ENCODE data around the gene COL7A1. TPM values are rescaled to one million over a fixed set of nuclear protein-coding genes. Genes with fewer than 3 reads are reported as not detected.
"Not testable (repeated sequence)": the region's sequence is repeated elsewhere in the genome, so short reads cannot be mapped to it uniquely, and the experiment has no call there.

Gene COL7A1
- total RNA-seq, 2 experiments from 2014 or later, result 1.0 to 1.6 TPM

DNA sequence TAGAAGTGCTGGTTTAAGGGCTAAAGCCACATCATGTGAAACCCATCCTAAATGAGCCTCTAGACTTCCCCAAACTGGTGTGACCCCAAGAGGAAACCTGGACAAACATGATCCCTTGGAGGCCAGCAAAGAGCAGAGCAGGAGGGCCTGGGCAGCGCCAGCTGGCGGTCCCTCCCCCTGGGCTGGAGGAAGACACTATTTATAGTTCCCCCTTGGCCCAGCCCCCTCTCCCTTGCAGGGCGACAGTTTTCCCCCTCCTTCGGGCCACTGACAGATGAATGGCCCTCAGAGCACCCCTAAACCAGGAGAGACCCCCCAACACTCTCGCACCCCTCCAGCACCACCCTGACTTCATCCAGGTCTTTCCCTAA lies 34.5 kb downstream of the COL7A1 start:
- ATAC-seq (ENCODE audit: low read depth) (no peak), DNase-seq (no peak)
- H3K36me3 Mint-ChIP-seq, result peaks cover 1% of the 10 kb centered on the region
- POLR2A ChIA-PET, result interaction anchor here (0.6 kb wide), 1 partner anchor 73 kb away, joined by 3 read pairs; no protein-coding TSS in a partner anchor
- peak overlapping the region; percentile 66 for H3K27ac Mint-ChIP-seq
- no peaks in the 10 kb centered on the region for H3K9me3 Mint-ChIP-seq
- H3K4me3 Mint-ChIP-seq, result peak overlapping the region; percentile 81
- H3K4me1 Mint-ChIP-seq, result peaks cover 35% of the 10 kb centered on the region
- H3K27me3 Mint-ChIP-seq, result no peaks in the 10 kb centered on the region

- Mint-ChIP-seq H3K9me3 (no peaks in the 10 kb centered on the region), H3K4me1 (peaks cover 43% of the 10 kb centered on the region), H3K4me3 (peak overlapping the region; percentile 56), H3K36me3 (peaks cover 11% of the 10 kb centered on the region), H3K27ac (peak overlapping the region; percentile 85), H3K27me3 (no peaks in the 10 kb centered on the region)
- DNase-seq (no peak), ATAC-seq (ENCODE audit: low read depth) (no peak)
- POLR2A ChIA-PET, result interaction anchor here (0.6 to 2.3 kb wide), 6 partner anchors 51 to 807 kb away, joined by 3 to 16 read pairs (median 6); partner anchors contain the start of genes ATRIP, CCDC51, TMA7 and UQCRC1
Measured at GRCh38 chr3:48558493-48559134, 36.5 kb downstream of the COL7A1 start.

DNA sequence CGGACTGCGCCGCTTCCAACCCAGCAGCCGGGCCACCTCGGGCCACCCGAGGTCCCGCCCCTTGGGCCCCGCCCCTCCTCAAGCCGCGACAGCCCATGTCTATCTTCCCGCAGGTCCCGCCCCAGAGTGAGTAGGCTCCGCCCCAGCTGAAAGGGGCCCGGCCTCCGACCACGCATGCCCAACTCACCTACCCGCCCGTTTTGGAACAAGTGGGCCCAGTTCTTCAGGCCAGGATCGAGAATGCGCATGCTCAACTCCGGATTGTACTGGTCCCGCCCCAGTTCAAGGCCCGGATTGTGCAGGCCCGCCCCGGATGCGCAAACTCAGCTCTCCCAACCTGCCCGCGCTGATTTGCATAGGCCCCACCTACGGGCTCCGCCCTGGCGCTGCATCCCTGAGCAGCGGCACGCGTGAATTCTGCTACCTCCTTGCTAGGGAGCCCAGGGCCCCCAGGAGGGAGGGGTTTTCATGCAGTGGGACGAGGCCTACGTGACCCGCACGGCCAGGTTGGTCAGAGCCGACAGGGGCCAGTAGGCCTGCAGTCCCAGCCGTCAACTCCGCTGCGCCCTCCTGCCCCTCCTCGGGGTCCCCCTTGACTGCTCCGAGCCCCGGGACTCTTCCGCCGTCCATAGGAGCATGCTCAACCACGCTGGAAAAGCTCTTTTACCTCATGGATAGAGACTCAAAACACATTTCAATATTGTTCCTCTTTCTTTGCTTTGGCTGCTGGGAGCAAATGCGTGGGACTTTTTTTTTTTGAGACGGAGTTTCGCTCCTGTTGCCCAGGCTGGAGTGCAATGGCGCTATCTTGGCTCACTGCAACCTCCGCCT lies 38.1 kb downstream of the COL7A1 start, which contains the start of gene PFKFB4:
PFKFB4 (minus strand) TSS at position 8 of the 831 bp plus-strand sequence. CDS start 26 bp downstream, outside the sequence.
- POLR2A ChIA-PET, result interaction anchor here (0.6 to 2.3 kb wide), 7 partner anchors 84 to 129 kb away, joined by 3 to 16 read pairs (median 4); partner anchors contain the start of genes ATRIP, CCDC51, NCKIPSD and TMA7
- peak within 1 kb of the TSS; percentile 80 for H3K27ac Mint-ChIP-seq
- DNase-seq, result peak; percentile 99
- H3K4me3 Mint-ChIP-seq, result peak within 1 kb of the TSS; percentile 86
- peak; percentile 89 for ATAC-seq (ENCODE audit: low read depth)
- peaks cover 46% of the 10 kb centered on the region for H3K4me1 Mint-ChIP-seq
- H3K27me3 Mint-ChIP-seq, result no peaks in the 10 kb centered on the region
- H3K36me3 Mint-ChIP-seq, result peaks cover 15% of the 10 kb centered on the region
- H3K9me3 Mint-ChIP-seq, result no peaks in the 10 kb centered on the region

DNA sequence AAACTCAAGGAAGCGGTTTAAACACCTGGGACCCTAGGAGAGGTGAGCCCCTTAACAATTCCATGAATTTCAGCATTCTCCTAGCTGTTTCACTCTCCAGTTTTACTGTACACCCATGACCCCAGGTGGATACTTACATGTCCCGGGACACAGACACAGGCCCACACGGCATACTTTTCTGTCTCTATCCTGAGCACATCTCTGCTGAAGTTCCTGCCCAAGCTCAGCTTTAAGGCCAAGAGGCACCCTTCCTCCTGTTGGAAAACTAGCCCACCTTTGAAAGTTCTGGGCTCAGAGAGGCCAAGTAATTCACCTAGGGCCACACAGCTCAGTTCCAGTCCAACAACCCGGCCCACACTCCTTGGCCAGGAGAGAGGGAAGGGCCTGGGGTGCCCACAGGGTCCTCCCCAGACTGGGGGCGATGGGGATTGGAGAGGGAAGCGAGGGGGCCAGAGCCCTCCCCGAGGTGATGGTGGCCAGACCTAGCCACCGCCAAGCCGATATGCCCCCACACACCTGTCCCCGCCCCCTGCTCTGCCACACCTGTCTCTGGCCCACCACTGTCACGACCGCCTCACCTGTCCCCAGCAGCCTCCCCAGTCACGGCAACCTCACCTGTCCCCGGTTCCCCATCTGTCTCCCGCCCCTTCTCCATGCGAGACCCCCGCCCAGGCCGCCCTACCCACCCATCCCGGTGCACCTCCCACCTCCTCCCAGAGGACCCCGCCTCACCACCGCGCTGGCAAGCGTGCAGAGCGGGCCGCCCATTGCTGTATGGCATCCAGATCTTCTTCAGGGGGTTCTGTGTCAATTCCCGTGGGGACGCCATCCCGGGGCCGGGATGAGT lies 39.0 kb downstream of the COL7A1 start:
- no peaks in the 10 kb centered on the region for H3K9me3 Mint-ChIP-seq
- peak overlapping the region; percentile 86 for H3K4me3 Mint-ChIP-seq
- H3K4me1 Mint-ChIP-seq, result peaks cover 44% of the 10 kb centered on the region
- no peaks in the 10 kb centered on the region for H3K27me3 Mint-ChIP-seq
- peaks cover 15% of the 10 kb centered on the region for H3K36me3 Mint-ChIP-seq
- H3K27ac Mint-ChIP-seq, result peak overlapping the region; percentile 80
- no peak for DNase-seq
- ATAC-seq (ENCODE audit: low read depth), result no peak
- POLR2A ChIA-PET, result interaction anchor here (0.6 to 2.3 kb wide), 7 partner anchors 68 to 116 kb away, joined by 3 to 16 read pairs (median 3); partner anchors contain the start of genes ATRIP, CCDC51, SLC26A6 and TMA7

DNA sequence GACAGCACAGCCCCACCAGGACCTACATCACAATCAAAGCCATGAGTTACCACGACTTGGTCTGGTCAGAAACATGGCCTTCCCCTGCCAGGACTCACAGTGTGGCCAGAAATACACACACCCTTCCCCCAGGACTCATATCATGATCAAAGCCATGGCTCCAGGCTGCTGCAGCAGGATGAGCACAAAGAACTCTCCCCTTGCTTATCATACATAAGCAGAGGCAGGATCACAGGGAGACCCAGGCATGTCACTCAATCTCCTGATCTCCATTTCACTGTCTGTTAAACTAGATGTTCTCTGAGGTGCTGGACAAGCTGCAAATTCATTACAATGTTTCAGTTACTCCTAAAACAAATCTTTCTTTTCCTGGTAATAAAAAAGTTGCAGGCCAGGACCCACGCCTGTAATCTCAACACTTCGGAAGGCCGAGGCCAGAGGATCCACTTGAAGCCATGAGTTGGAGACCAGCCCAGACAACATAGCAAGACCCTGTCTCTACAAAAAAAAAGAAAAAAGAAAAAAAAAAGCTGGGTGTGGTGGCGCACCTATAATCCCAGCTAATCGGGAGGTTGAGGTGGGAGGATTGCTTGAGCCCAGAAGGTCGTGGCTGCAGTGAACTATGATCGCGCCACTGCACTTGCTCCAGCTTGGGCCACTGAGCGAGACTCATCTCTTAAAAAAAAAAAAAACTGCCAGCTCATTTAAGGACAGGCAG lies 39.7 kb downstream of the COL7A1 start:
- no peaks in the 10 kb centered on the region for H3K9me3 Mint-ChIP-seq
- H3K4me1 Mint-ChIP-seq, result peaks cover 42% of the 10 kb centered on the region
- H3K4me3 Mint-ChIP-seq, result peak overlapping the region; percentile 86
- DNase-seq (no peak), ATAC-seq (ENCODE audit: low read depth) (no peak)
- peaks cover 20% of the 10 kb centered on the region for H3K36me3 Mint-ChIP-seq
- POLR2A ChIA-PET, result interaction anchor here (0.6 to 1.2 kb wide), 4 partner anchors 68 to 109 kb away, joined by 3 read pairs; partner anchors contain the start of genes ATRIP and SLC26A6
- no peak overlapping the region for H3K27ac Mint-ChIP-seq
- H3K27me3 Mint-ChIP-seq, result no peaks in the 10 kb centered on the region

DNA sequence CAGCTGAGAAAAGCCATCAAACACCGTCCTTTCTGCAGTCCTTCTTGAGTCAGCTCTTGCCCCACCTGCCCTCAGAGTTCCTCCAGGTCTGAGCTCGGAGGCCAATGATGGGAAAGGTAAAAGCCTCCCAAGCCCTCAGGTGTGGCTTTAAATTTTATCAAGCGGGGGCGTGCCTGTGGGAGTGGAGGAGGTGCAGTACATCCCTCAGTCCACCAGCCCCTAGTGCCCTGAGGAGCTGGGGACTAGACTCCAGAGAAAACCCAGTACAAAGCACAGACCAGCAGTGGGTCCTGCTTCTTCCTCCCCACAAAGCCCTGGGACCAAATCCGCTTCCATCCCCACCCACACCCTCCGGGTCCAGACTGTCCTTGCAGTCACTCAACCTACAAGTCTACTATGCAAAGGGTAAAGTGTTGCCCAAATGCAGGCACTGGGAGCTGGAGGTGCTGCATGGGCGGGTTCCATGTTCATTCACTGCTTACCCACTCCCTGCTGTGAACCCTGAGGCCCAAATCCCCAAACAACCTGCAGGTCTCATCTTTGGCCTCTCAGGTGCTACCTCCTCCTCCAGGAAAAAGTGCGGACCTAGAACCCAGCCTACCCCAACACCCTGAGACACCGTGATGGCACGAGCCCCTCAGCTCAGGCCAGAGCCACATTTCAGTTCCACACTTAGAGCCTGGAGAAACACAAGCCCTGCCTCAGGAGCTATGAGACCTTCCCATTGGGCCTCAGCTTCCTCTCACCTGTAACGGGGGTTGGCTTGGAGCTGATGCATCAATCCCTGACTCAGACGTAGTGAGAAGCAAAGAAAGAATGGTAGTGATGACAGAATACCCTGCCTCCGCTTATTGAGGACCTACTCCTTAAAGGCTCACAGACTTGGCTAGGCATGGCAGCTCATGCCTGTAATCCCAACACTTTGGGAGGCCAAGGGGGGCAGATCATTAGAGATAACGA lies 41.0 kb downstream of the COL7A1 start:
- no peak for DNase-seq
- no peak overlapping the region for H3K27ac Mint-ChIP-seq
- peaks cover 21% of the 10 kb centered on the region for H3K36me3 Mint-ChIP-seq
- no peak for ATAC-seq (ENCODE audit: low read depth)
- peaks cover 37% of the 10 kb centered on the region for H3K4me1 Mint-ChIP-seq
- H3K4me3 Mint-ChIP-seq, result peak overlapping the region; percentile 86
- no peaks in the 10 kb centered on the region for H3K9me3 Mint-ChIP-seq
- H3K27me3 Mint-ChIP-seq, result no peaks in the 10 kb centered on the region
- POLR2A ChIA-PET, result interaction anchor here (0.5 to 0.8 kb wide), 3 partner anchors 12 to 114 kb away, joined by 3 to 5 read pairs (median 4); partner anchors contain the start of genes CCDC51 and TMA7

DNA sequence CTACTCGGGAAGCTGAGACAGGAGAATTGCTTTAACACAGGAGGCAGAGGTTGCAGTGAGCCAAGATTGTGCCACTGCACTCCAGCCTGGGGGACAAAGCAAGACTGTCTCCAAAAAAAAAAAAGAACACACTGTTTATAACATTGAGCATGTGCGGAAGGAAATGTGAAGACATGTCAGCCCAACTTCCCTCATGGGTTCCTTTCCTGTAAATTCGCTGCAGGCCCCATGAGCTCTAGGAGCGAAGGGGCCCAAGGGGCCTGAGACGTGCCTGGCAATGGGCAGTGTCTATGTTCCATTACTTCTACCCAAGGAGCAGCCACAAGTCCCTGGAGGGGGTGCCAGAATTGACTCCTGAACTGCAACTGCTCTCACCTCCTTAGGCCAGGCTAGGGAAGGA lies 41.8 kb downstream of the COL7A1 start:
- no peak for ATAC-seq (ENCODE audit: low read depth)
- Mint-ChIP-seq H3K27ac (no peak overlapping the region), H3K4me3 (no peak overlapping the region), H3K27me3 (no peaks in the 10 kb centered on the region), H3K9me3 (no peaks in the 10 kb centered on the region), H3K36me3 (peaks cover 25% of the 10 kb centered on the region), H3K4me1 (peaks cover 33% of the 10 kb centered on the region)
- POLR2A ChIA-PET, result no interaction called here
- no peak for DNase-seq

DNA sequence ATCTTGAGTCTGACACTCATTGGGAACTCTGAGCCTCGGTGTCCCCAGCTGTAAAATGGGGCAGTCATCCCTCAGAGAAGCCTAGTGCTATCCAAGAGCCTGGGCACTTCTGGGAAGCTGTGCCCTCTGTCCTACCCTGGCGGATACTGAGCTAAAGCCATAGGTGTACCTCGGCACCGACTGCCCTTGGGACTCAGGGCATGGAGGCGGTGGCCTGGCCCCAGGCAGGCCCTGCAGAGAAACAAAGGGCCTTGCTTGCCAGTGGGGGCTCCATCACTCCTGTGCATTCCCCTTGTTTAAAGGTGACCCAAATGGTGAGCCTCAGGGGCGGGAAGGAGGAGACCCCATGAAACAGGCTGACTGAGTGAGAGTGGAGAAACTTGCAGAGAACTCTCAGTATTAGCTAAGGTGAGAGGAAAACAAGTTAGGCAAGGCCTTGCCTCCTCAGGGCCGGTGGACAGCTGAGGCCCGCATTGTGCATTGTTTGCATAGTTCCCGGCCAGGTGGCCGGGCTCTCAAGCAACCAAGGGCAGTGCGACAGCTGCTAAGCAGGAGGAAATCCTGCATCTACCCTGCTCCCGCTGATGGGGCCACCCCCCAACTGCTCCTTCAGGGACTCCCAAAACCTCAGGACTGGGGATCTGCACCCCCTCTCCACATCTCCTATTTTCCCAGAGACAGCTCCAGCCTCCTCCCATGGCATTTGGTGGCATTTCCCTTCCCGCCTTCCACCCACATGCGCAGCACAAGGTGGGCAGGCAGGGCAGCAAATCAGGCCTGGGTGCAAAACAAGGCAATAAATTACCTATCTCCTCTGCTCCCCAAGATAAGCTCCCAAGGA lies 42.8 kb downstream of the COL7A1 start:
- ATAC-seq (ENCODE audit: low read depth), result no peak
- no peak overlapping the region for H3K4me3 Mint-ChIP-seq
- H3K27me3 Mint-ChIP-seq, result no peaks in the 10 kb centered on the region
- DNase-seq, result no peak
- POLR2A ChIA-PET, result no interaction called here
- peak overlapping the region; percentile 30 for H3K27ac Mint-ChIP-seq
- H3K9me3 Mint-ChIP-seq, result no peaks in the 10 kb centered on the region
- H3K36me3 Mint-ChIP-seq, result peaks cover 30% of the 10 kb centered on the region
- H3K4me1 Mint-ChIP-seq, result peaks cover 30% of the 10 kb centered on the region

DNA sequence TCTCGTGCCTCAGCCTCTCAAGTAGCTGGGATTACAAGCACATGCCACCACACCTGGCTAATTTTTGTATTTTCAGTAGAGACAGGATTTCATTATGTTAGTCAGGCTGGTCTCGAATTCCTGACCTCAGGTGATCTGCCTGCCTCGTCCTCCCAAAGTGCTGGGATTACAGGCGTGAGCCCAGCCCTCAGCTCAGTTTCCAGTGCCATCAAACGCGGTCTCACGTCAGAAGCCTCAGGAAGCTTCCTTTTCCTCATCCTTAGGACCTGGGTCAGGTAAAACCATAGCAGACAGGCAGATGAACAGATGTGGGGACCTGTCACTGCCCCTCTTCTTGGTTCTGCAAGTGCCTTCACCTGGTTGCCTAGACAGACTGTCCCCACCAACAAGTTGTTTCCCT lies 43.5 kb downstream of the COL7A1 start:
- not testable (repeated sequence) for H3K27me3 Mint-ChIP-seq; H3K27ac Mint-ChIP-seq; H3K4me3 Mint-ChIP-seq; DNase-seq; H3K9me3 Mint-ChIP-seq; ATAC-seq (ENCODE audit: low read depth)
- Mint-ChIP-seq H3K36me3 (peaks cover 35% of the 10 kb centered on the region), H3K4me1 (peaks cover 30% of the 10 kb centered on the region)
- POLR2A ChIA-PET, result interaction anchor here (0.6 kb wide), 1 partner anchor 151 kb away, joined by 4 read pairs; no protein-coding TSS in a partner anchor

DNA sequence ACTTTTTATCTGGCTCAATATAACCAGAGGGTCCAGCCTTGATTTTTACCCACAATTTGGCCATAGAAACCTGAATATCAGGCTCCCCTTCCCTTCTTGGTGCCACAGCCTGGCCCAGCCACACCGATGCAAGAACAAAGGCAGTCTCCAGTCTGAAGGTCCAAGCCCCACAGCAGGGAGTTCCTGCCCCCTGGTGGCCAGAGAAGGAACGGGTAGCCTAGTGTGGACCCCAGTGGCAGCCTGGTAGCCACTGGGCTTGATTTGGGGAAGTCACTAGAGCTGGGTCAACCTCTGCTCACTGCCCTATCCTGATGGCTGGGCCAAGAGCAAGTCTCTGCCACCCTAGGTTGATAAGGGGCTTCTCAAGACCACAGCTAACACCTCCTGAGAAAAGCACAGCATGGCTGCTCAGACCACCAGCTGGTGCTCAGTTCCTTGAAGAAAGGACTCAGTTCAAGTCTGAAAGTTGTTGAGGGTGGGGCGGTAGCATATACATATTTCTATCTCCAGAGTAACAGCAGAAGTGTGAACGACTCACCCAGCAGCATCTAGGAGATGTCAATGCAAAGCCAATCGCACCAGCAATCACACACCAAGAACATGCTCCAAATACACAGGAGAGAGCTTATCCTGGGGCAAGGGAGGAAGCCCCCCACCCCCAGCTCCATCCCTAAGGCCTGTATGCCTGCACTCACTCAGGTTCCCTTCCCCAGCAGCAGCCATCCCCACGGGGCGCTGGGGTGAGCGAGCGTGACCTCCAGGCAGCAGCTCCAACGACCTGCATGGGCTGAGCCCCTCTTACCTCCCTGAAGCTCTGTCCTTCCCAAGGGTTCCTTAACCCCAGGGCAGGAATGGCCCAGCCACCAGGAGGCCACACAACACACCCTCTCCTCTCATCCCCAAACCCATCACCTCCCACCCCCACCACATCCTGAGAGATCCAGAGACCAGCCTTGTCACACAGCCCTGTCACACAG lies 46.1 kb downstream of the COL7A1 start:
- DNase-seq (peak; percentile 80), ATAC-seq (ENCODE audit: low read depth) (peak; percentile 93)
- Mint-ChIP-seq H3K27me3 (no peaks in the 10 kb centered on the region), H3K27ac (no peak overlapping the region), H3K4me1 (peaks cover 16% of the 10 kb centered on the region), H3K36me3 (peaks cover 37% of the 10 kb centered on the region), H3K9me3 (no peaks in the 10 kb centered on the region), H3K4me3 (no peak overlapping the region)
- POLR2A ChIA-PET, result interaction anchor here (0.7 to 1.4 kb wide), 3 partner anchors 76 to 109 kb away, joined by 3 to 4 read pairs (median 4); partner anchors contain the start of genes CCDC51 and TMA7

Measured in activated naive CD8-positive, alpha-beta T cell treated with anti-CD3 and anti-CD28 coated beads, Interleukin-2, amount 10 ng/mL, durations not matched to agents 7 days and 5 days (primary cell).